ENCODE data around the gene EXOSC7. TPM values are rescaled to one million over a fixed set of nuclear protein-coding genes. Genes with fewer than 3 reads are reported as not detected.
A peak's percentile ranks its signal among the peaks of the same experiment; 100 is the strongest.

EXOSC7 gene
- total and polyA plus RNA-seq, 9 of the 15 experiments (the other 6 are each of a cell fraction or from before 2014, with no cell fraction given) = 88.5 to 237 (median 112) TPM

DNA sequence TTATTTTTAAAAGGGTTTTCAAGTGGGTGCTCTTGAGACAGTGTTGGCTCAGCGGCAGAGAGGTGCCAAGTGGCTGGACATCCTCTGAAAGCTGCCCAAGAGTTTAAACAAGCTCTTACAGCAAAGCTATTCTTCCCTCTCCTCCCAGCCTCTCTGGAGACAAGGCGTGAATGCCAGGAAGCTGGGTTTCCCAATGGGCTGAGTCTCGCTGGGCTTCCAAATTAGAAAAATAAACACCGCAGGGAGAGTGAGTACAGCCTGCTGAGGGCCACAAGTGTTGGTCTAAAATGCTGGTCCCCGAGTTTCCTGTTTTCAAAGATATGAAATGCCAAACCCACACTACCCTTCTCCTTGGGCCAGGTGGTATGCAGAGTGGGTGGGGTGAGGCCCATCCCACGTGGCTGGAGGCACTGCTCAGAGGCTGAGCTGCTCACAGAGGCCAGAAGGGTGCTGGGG lies 36.4 kb upstream of the EXOSC7 start:
- POLR2A ChIA-PET = no interaction called here
- peak overlapping the region in 1 of 2 experiments; percentile 72; a peak in 2 of 4 replicates for H3K9ac ChIP-seq (ENCODE audit: insufficient read depth in 1 of 2, low read depth in 2 of 2, low read length in 2 of 2)
- no peak for TF ChIP-seq HCFC1 (IDR thresholded peaks at IDR 0.05; ENCODE audit: low read depth, low read length)
- no peak for TF ChIP-seq NFE2L1 (tag; IDR thresholded peaks at IDR 0.05; ENCODE audit: borderline replicate concordance, low read depth)
- TF ChIP-seq ZC3H11A (IDR thresholded peaks at IDR 0.05; ENCODE audit: low read depth, low read length) = no peak
- TF ChIP-seq RBFOX2 (IDR thresholded peaks at IDR 0.05; ENCODE audit: low read depth, low read length) = no peak
- TF ChIP-seq SREBF2 (CRISPR knock-in tag; IDR thresholded peaks at IDR 0.05) = no peak
- TF ChIP-seq ZNF444 (CRISPR knock-in tag; IDR thresholded peaks at IDR 0.05) = no peak
- TF ChIP-seq SIN3A (IDR thresholded peaks at IDR 0.05; ENCODE audit: borderline replicate concordance in 2 of 2, control insufficient read depth in 1 of 2, low read depth in 2 of 2, low read length in 2 of 2) = no peak
- TF ChIP-seq, protein P1, sequence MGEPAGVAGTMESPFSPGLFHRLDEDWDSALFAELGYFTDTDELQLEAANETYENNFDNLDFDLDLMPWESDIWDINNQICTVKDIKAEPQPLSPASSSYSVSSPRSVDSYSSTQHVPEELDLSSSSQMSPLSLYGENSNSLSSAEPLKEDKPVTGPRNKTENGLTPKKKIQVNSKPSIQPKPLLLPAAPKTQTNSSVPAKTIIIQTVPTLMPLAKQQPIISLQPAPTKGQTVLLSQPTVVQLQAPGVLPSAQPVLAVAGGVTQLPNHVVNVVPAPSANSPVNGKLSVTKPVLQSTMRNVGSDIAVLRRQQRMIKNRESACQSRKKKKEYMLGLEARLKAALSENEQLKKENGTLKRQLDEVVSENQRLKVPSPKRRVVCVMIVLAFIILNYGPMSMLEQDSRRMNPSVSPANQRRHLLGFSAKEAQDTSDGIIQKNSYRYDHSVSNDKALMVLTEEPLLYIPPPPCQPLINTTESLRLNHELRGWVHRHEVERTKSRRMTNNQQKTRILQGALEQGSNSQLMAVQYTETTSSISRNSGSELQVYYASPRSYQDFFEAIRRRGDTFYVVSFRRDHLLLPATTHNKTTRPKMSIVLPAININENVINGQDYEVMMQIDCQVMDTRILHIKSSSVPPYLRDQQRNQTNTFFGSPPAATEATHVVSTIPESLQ (CRISPR knock-in tag; IDR thresholded peaks at IDR 0.05) = no peak
- no peak for TF ChIP-seq ZNF77 (CRISPR knock-in tag; IDR thresholded peaks at IDR 0.05)
- TF ChIP-seq ZBED1 (IDR thresholded peaks at IDR 0.05) = no peak
- TF ChIP-seq ZNF584 (CRISPR knock-in tag; IDR thresholded peaks at IDR 0.05; ENCODE audit: low read depth) = no peak
- TF ChIP-seq, protein P2, sequence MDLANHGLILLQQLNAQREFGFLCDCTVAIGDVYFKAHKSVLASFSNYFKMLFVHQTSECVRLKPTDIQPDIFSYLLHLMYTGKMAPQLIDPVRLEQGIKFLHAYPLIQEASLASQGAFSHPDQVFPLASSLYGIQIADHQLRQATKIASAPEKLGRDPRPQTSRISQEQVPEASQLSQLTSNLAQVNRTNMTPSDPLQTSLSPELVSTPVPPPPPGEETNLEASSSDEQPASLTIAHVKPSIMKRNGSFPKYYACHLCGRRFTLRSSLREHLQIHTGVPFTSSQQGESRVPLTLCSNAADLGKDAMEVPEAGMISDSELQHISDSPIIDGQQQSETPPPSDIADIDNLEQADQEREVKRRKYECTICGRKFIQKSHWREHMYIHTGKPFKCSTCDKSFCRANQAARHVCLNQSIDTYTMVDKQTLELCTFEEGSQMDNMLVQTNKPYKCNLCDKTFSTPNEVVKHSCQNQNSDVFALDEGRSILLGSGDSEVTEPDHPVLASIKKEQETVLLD (IDR thresholded peaks at IDR 0.05) = no peak
- no peak for TF ChIP-seq ZNF589 (CRISPR knock-in tag; IDR thresholded peaks at IDR 0.05; ENCODE audit: low read depth)

More for the DNA sequence above, 36.4 kb upstream of the EXOSC7 start:
- 79% methylated on average over 6 of the region's 6 CpGs for WGBS (ENCODE audit: insufficient coverage, low coverage, missing lambda C conversion rate)
- Histone ChIP-seq H3K27ac (ENCODE audit: extremely low read depth, low read depth, low read length) (no peak overlapping the region), H3K79me2 (ENCODE audit: control insufficient read depth, insufficient read depth, low read length) (no peaks in the 10 kb centered on the region), H3K27me3 (ENCODE audit: control insufficient read depth in 2 of 2, insufficient read depth in 2 of 2, low read length in 2 of 2) (no peaks in the 10 kb centered on the region), H3K4me2 (ENCODE audit: insufficient read depth, low read length) (no peak overlapping the region), H3K9me3 (replicated peaks; ENCODE audit: control insufficient read depth, insufficient read depth, low read depth, low read length) (no peaks in the 10 kb centered on the region), H3K36me3 (ENCODE audit: control insufficient read depth, insufficient read depth, low read length) (peaks cover 61% of the 10 kb centered on the region; the same call in 2 of the 3 replicates), H3K4me1 (replicated peaks in 1 of 2; ENCODE audit: control insufficient read depth in 2 of 2, insufficient read depth in 2 of 2, low read length in 2 of 2) (no peaks in the 10 kb centered on the region), H3K9me1 (ENCODE audit: control insufficient read depth, insufficient read depth, low read length) (no peaks in the 10 kb centered on the region), H2AFZ (ENCODE audit: low read depth, low read length) (no peak overlapping the region), H3K4me3 (no peak overlapping the region), H4K20me1 (replicated peaks; ENCODE audit: control insufficient read depth, insufficient read depth, low read length) (no peaks in the 10 kb centered on the region; the same call in 1 of the 2 replicates)
- in situ Hi-C loops (cut with MboI) (no loop called here), intact Hi-C loops (cut with micrococcal nuclease) (no loop called here)
- FAIRE-seq (no peak), DNase-seq (ENCODE audit: extremely low read depth in 1 of 4, low spot score in 3 of 4) (no peak), ATAC-seq (no peak)
- CTCF ChIA-PET (ENCODE audit: low intra/inter-chr PET ratio) = no interaction called here
- BruUV-seq (replicated peaks) = no TSS peak

All from K562 (cell line).